ENCODE data around the gene KRT5. TPM values are rescaled to one million over a fixed set of nuclear protein-coding genes. Genes with fewer than 3 reads are reported as not detected.
"Not testable (repeated sequence)": the region's sequence is repeated elsewhere in the genome, so short reads cannot be mapped to it uniquely, and the experiment has no call there.

Gene KRT5
- total RNA-seq, 1 donor from 2014 or later = 1.6 TPM

- H3K4me3 ChIP-seq = no peak overlapping the region
- no peaks in the 10 kb centered on the region for H3K9me3 ChIP-seq
- DNase-seq (ENCODE audit: low spot score in 2 of 2) = no peak
- TF ChIP-seq, protein P1, sequence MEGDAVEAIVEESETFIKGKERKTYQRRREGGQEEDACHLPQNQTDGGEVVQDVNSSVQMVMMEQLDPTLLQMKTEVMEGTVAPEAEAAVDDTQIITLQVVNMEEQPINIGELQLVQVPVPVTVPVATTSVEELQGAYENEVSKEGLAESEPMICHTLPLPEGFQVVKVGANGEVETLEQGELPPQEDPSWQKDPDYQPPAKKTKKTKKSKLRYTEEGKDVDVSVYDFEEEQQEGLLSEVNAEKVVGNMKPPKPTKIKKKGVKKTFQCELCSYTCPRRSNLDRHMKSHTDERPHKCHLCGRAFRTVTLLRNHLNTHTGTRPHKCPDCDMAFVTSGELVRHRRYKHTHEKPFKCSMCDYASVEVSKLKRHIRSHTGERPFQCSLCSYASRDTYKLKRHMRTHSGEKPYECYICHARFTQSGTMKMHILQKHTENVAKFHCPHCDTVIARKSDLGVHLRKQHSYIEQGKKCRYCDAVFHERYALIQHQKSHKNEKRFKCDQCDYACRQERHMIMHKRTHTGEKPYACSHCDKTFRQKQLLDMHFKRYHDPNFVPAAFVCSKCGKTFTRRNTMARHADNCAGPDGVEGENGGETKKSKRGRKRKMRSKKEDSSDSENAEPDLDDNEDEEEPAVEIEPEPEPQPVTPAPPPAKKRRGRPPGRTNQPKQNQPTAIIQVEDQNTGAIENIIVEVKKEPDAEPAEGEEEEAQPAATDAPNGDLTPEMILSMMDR (IDR thresholded peaks at IDR 0.05) = no peak
- intact Hi-C loops (cut with DNase I) = no loop called here
- no peak overlapping the region for H3K27ac ChIP-seq
- no peaks in the 10 kb centered on the region for H3K4me1 ChIP-seq
- no peaks in the 10 kb centered on the region for H3K36me3 ChIP-seq
- no peaks in the 10 kb centered on the region for H3K27me3 ChIP-seq
Measured at GRCh38 chr12:52501490-52501889, 18.7 kb downstream of the KRT5 start.

GRCh38 chr12:52500574-52500973, 19.6 kb downstream of the KRT5 start:
- H3K4me1 ChIP-seq; DNase-seq (ENCODE audit: low spot score in 2 of 2); intact Hi-C loops (cut with DNase I); H3K9me3 ChIP-seq; H3K4me3 ChIP-seq; H3K36me3 ChIP-seq; H3K27ac ChIP-seq; H3K27me3 ChIP-seq: not testable (repeated sequence)

DNA sequence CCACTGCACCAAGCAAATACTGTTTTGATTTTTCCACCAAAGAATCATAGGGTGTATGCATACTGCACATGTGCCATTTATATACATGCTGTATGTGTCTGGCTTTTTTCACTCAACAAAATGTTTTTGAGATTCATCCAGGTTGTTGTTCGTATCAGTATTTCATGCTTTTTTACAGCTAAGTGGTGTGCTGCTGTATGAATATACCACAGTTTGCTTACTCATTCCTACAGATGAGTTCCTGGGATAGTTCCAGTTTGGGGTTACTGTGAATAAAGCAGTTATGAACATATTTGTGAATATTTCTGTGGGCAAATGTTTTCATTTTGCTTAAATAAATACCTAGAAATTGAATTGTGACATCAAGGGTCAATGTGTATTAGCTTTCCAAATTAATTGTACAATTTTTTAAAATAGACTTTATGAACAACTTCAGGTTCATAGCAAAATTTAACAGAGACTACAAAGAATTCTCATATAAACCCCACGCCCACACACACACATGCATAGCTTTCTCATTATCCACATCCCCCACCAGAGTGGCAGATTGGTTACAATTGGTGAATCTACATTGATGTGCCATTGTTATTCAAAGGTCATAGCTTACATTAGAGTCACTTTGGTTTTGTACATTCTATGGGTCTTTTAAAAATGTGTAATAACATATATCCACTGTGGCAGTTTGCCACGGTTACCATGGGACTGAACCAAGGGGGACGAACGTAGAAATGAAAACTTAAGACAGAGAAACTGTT, 20.2 kb downstream of the KRT5 start:
- H3K4me3 ChIP-seq = no peak overlapping the region
- no peaks in the 10 kb centered on the region for H3K4me1 ChIP-seq
- TF ChIP-seq, protein P1 (IDR thresholded peaks at IDR 0.05) = no peak
- no peaks in the 10 kb centered on the region for H3K27me3 ChIP-seq
- no peak for DNase-seq (ENCODE audit: low spot score in 2 of 2)
- H3K36me3 ChIP-seq = no peaks in the 10 kb centered on the region
- H3K27ac ChIP-seq = no peak overlapping the region
- H3K9me3 ChIP-seq = no peaks in the 10 kb centered on the region
- intact Hi-C loops (cut with DNase I) = no loop called here

DNA sequence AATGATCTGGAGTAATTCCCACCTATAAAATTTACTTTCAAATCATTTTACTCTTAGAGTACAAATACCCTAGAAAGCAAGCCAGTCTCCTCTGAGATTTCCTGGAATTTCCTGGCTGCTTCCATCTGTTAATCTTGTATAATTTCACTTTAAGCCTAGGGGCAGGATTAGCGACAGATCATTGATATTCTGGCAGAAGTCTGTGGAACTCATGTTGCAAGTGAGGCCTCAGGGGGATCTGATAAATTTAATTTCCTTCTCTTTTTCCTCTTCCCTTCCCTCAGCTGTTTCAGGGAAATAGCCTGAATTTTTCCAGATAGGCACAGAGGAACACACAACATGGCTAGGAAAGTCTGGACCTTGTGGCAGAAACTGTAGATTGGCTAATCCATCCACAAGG, 21.2 kb downstream of the KRT5 start:
- Histone ChIP-seq H3K9me3 (no peaks in the 10 kb centered on the region), H3K4me3 (no peak overlapping the region), H3K36me3 (no peaks in the 10 kb centered on the region), H3K27ac (no peak overlapping the region), H3K27me3 (peaks cover 4% of the 10 kb centered on the region), H3K4me1 (no peaks in the 10 kb centered on the region)
- intact Hi-C loops (cut with DNase I) = no loop called here
- TF ChIP-seq, protein P1 (IDR thresholded peaks at IDR 0.05) = no peak
- no peak for DNase-seq (ENCODE audit: low spot score in 2 of 2)

GRCh38 chr12:52497975-52498374, 22.2 kb downstream of the KRT5 start:
- H3K27ac ChIP-seq = no peak overlapping the region
- DNase-seq (ENCODE audit: low spot score in 2 of 2) = no peak
- TF ChIP-seq, protein P1 (IDR thresholded peaks at IDR 0.05) = no peak
- no peaks in the 10 kb centered on the region for H3K4me1 ChIP-seq
- peaks cover 4% of the 10 kb centered on the region for H3K27me3 ChIP-seq
- no peaks in the 10 kb centered on the region for H3K36me3 ChIP-seq
- H3K9me3 ChIP-seq = no peaks in the 10 kb centered on the region
- no peak overlapping the region for H3K4me3 ChIP-seq
- intact Hi-C loops (cut with DNase I) = no loop called here

DNA sequence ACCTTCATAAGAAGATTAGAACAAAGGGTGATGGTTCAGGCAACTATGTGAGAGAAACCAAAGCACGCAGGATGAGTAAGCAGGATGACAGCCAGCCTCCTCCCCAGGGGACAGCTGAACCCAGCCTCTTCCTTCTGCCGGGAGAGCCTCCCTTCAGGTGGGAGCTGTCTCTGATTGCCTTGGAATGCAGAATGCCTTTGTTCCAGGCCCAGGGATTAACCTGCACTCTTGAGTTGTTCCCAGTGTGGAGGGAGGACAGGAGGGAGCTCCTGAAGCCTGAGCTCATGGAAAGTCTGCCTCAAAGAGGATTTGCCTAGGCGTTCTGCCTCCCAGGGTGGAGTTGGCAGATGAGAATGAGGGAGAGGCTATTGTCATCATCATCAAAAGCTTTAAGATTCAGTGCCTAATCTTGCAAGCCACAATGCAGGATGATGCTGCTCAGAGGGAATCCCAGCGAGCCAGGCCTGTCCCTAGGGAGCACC, 23.6 kb downstream of the KRT5 start:
- TF ChIP-seq, protein P1 (IDR thresholded peaks at IDR 0.05) = no peak
- intact Hi-C loops (cut with DNase I) = no loop called here
- no peak for DNase-seq (ENCODE audit: low spot score in 2 of 2)
- Histone ChIP-seq H3K4me1 (no peaks in the 10 kb centered on the region), H3K4me3 (no peak overlapping the region), H3K36me3 (no peaks in the 10 kb centered on the region), H3K9me3 (no peaks in the 10 kb centered on the region), H3K27me3 (peaks cover 4% of the 10 kb centered on the region), H3K27ac (no peak overlapping the region)
